ENCODE measurements around the gene LDLRAD4.

- TF ChIP-seq POLR2A (IDR thresholded peaks at IDR 0.05; ENCODE audit: low read depth, low read length) (no peak), POLR2AphosphoS5 (IDR thresholded peaks at IDR 0.05; ENCODE audit: low read depth, low read length) (no peak), SPI1 (IDR thresholded peaks at IDR 0.05; ENCODE audit: low read depth, low read length) (no peak)
Observed at GRCh38 chr18:13191031-13191430, 27.5 kb upstream of the LDLRAD4 start.

All from GM12891 (cell line).